ENCODE data around the gene EXOC4.

GRCh38 chr7:133601617-133602016 is 348.7 kb downstream of the EXOC4 start:
- TF ChIP-seq POLR2AphosphoS5 (IDR thresholded peaks at IDR 0.05; ENCODE audit: borderline replicate concordance, low read depth, low read length) (no peak), EZH2 (IDR thresholded peaks at IDR 0.05) (no peak)

Data from SK-N-MC (cell line).